ENCODE data around the gene PDZD2. TPM values are rescaled to one million over a fixed set of nuclear protein-coding genes. Genes with fewer than 3 reads are reported as not detected.

Gene PDZD2
- total RNA-seq, 1 experiment from 2014 or later, result 2.2 TPM

GRCh38 chr5:32027717-32028458, 389.0 kb downstream of the PDZD2 start:
- ChIA-PET POLR2A (ENCODE audit: low non-redundant PET) (interaction anchor here (0.5 to 0.6 kb wide), 2 partner anchors 131 to 242 kb away, joined by 3 to 5 read pairs; no protein-coding TSS in a partner anchor), CTCF (interaction anchor here (0.6 to 1.4 kb wide), 3 partner anchors 49 to 770 kb away, joined by 3 to 7 read pairs (median 6); no protein-coding TSS in a partner anchor)
- no peaks in the 10 kb centered on the region for H3K9me3 ChIP-seq (ENCODE audit: low read depth, low read length, poor library complexity, severe bottlenecking)
- H3K27ac ChIP-seq (ENCODE audit: low read depth, low read length, poor library complexity, severe bottlenecking), result peak overlapping the region; percentile 81
- peak overlapping the region; percentile 27 for H3K4me3 ChIP-seq (ENCODE audit: low read depth, low read length, poor library complexity, severe bottlenecking)
- peaks cover 59% of the 10 kb centered on the region for H3K4me1 ChIP-seq (ENCODE audit: insufficient read depth, low read length, poor library complexity, severe bottlenecking)
- H3K36me3 ChIP-seq (ENCODE audit: insufficient read depth, low read length, poor library complexity, severe bottlenecking), result no peaks in the 10 kb centered on the region
- intact Hi-C loops (cut with micrococcal nuclease; ENCODE audit: unreplicated experiment), result no loop called here
- TF ChIP-seq, protein P1, sequence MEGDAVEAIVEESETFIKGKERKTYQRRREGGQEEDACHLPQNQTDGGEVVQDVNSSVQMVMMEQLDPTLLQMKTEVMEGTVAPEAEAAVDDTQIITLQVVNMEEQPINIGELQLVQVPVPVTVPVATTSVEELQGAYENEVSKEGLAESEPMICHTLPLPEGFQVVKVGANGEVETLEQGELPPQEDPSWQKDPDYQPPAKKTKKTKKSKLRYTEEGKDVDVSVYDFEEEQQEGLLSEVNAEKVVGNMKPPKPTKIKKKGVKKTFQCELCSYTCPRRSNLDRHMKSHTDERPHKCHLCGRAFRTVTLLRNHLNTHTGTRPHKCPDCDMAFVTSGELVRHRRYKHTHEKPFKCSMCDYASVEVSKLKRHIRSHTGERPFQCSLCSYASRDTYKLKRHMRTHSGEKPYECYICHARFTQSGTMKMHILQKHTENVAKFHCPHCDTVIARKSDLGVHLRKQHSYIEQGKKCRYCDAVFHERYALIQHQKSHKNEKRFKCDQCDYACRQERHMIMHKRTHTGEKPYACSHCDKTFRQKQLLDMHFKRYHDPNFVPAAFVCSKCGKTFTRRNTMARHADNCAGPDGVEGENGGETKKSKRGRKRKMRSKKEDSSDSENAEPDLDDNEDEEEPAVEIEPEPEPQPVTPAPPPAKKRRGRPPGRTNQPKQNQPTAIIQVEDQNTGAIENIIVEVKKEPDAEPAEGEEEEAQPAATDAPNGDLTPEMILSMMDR (conservative IDR thresholded peaks at IDR 0.05; ENCODE audit: low read depth, low read length), result no peak
- no peak for TF ChIP-seq EZH2 (IDR thresholded peaks at IDR 0.05; ENCODE audit: borderline replicate concordance, low read depth, low read length, poor library complexity, severe bottlenecking)
- no peaks in the 10 kb centered on the region for H3K27me3 ChIP-seq (replicated peaks; ENCODE audit: insufficient read depth, low read depth, low read length, poor library complexity)
- BruUV-seq (replicated peaks), result no TSS peak
- peak; percentile 97 for DNase-seq (ENCODE audit: low spot score)

DNA sequence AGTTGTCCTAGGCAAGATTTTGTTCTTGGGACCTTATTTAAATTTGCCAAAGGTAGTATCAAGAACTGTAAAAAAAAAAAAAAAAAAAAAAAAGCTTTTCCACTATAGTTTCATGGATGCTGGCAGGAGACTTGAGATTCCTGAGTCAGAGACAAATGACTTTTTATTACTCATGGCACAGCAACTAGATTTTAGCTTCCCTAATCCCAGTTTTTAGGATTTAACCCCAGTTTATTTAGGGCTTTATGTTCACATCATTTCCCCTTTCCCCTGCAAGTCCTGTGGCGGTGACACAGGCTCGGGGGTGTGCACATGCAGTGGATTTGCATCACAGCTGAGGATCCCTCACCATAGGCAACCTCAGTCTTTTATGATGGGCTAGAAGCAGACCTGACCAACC, 390.3 kb downstream of the PDZD2 start:
- ChIA-PET POLR2A (ENCODE audit: low non-redundant PET) (no interaction called here), CTCF (interaction anchor here (0.6 to 1.4 kb wide), 4 partner anchors 10 to 453 kb away, joined by 4 to 7 read pairs (median 6); no protein-coding TSS in a partner anchor)
- Histone ChIP-seq H3K4me1 (ENCODE audit: insufficient read depth, low read length, poor library complexity, severe bottlenecking) (peaks cover 73% of the 10 kb centered on the region), H3K4me3 (ENCODE audit: low read depth, low read length, poor library complexity, severe bottlenecking) (no peak overlapping the region), H3K36me3 (ENCODE audit: insufficient read depth, low read length, poor library complexity, severe bottlenecking) (no peaks in the 10 kb centered on the region), H3K27me3 (replicated peaks; ENCODE audit: insufficient read depth, low read depth, low read length, poor library complexity) (no peaks in the 10 kb centered on the region), H3K27ac (ENCODE audit: low read depth, low read length, poor library complexity, severe bottlenecking) (peak overlapping the region; percentile 28), H3K9me3 (ENCODE audit: low read depth, low read length, poor library complexity, severe bottlenecking) (no peaks in the 10 kb centered on the region)
- no peak for TF ChIP-seq EZH2 (IDR thresholded peaks at IDR 0.05; ENCODE audit: borderline replicate concordance, low read depth, low read length, poor library complexity, severe bottlenecking)
- intact Hi-C loops (cut with micrococcal nuclease; ENCODE audit: unreplicated experiment), result no loop called here
- DNase-seq (ENCODE audit: low spot score), result no peak
- no TSS peak for BruUV-seq (replicated peaks)

- Histone ChIP-seq H3K36me3 (ENCODE audit: insufficient read depth, low read length, poor library complexity, severe bottlenecking) (no peaks in the 10 kb centered on the region), H3K4me3 (ENCODE audit: low read depth, low read length, poor library complexity, severe bottlenecking) (no peak overlapping the region), H3K4me1 (ENCODE audit: insufficient read depth, low read length, poor library complexity, severe bottlenecking) (peaks cover 78% of the 10 kb centered on the region), H3K27ac (ENCODE audit: low read depth, low read length, poor library complexity, severe bottlenecking) (peak overlapping the region; percentile 28), H3K9me3 (ENCODE audit: low read depth, low read length, poor library complexity, severe bottlenecking) (no peaks in the 10 kb centered on the region), H3K27me3 (replicated peaks; ENCODE audit: insufficient read depth, low read depth, low read length, poor library complexity) (no peaks in the 10 kb centered on the region)
- DNase-seq (ENCODE audit: low spot score), result no peak
- POLR2A ChIA-PET (ENCODE audit: low non-redundant PET), result no interaction called here
- intact Hi-C loops (cut with micrococcal nuclease; ENCODE audit: unreplicated experiment), result no loop called here
- TF ChIP-seq, protein P1 (conservative IDR thresholded peaks at IDR 0.05; ENCODE audit: low read depth, low read length), result no peak
- TF ChIP-seq EZH2 (IDR thresholded peaks at IDR 0.05; ENCODE audit: borderline replicate concordance, low read depth, low read length, poor library complexity, severe bottlenecking), result no peak
- no TSS peak for BruUV-seq (replicated peaks)
- CTCF ChIA-PET, result interaction anchor here (0.6 kb wide), 3 partner anchors 11 to 454 kb away, joined by 4 to 7 read pairs (median 4); no protein-coding TSS in a partner anchor
These were observed 390.9 kb downstream of the PDZD2 start for GRCh38 chr5:32029781-32030180.
